Measurements from ENCODE around the gene SGPP2.

- TF ChIP-seq CTCF (optimal IDR thresholded peaks at IDR 0.05 in 1 of 3, IDR thresholded peaks at IDR 0.05 in 1 of 3, conservative IDR thresholded peaks at IDR 0.05 in 1 of 3; ENCODE audit: extremely low read depth in 1 of 3, insufficient read depth in 2 of 3, low read length in 3 of 3) = no peak
- no peak for TF ChIP-seq EZH2 (IDR thresholded peaks at IDR 0.05; ENCODE audit: low read length)
Observed at GRCh38 chr2:222603501-222603900, 179.2 kb downstream of the SGPP2 start.
